SW 1271 (cell line): ENCODE measurements around the gene PPP3CB.

Experiments used
- DNase-seq, 2 experiments: peaks; one replicate each; lab custom pipeline; 2025; lab: John Stamatoyannopoulos, UW

The PPP3CB gene

GRCh38 chr10:73480158-73480557 lies 15.7 kb downstream of the PPP3CB start:
- peak; percentile 28 to 62 for DNase-seq

- DNase-seq = no peak
Measured at GRCh38 chr10:73478636-73479035, 17.2 kb downstream of the PPP3CB start.

GRCh38 chr10:73471226-73471625 lies 24.6 kb downstream of the PPP3CB start:
- no peak for DNase-seq

GRCh38 chr10:73469579-73469978 lies 26.2 kb downstream of the PPP3CB start:
- no peak for DNase-seq

- DNase-seq = no peak
Measured at GRCh38 chr10:73467206-73467605, 28.6 kb downstream of the PPP3CB start.

- no peak for DNase-seq
Measured at GRCh38 chr10:73465978-73466726, 29.7 kb downstream of the PPP3CB start.

GRCh38 chr10:73460897-73461296 lies 34.9 kb downstream of the PPP3CB start:
- no peak for DNase-seq

GRCh38 chr10:73459683-73460314 lies 36.0 kb downstream of the PPP3CB start:
- no peak for DNase-seq

GRCh38 chr10:73456187-73456890 lies 39.5 kb downstream of the PPP3CB start:
- no peak for DNase-seq

- no peak for DNase-seq
Measured at GRCh38 chr10:73449113-73449512, 46.7 kb downstream of the PPP3CB start.

- DNase-seq = no peak
Measured at GRCh38 chr10:73448384-73448783, 47.4 kb downstream of the PPP3CB start.

GRCh38 chr10:73446926-73447325 lies 48.9 kb downstream of the PPP3CB start:
- DNase-seq = no peak

GRCh38 chr10:73444457-73444856 lies 51.4 kb downstream of the PPP3CB start:
- no peak for DNase-seq

GRCh38 chr10:73439605-73440312 lies 56.1 kb downstream of the PPP3CB start:
- no peak for DNase-seq

GRCh38 chr10:73439055-73439454 lies 56.8 kb downstream of the PPP3CB start:
- DNase-seq = no peak

GRCh38 chr10:73433538-73433867 lies 62.3 kb downstream of the PPP3CB start, which contains the start of gene MSS51:
Gene MSS51 (minus strand): TSS chr10:73433561. CDS start chr10:73428284, 5,277 bp downstream.
- DNase-seq = no peak

GRCh38 chr10:73432646-73433537 lies 62.9 kb downstream of the PPP3CB start:
- no peak for DNase-seq

GRCh38 chr10:73426318-73426717 lies 69.5 kb downstream of the PPP3CB start:
- DNase-seq = no peak

GRCh38 chr10:73424478-73424877 lies 71.3 kb downstream of the PPP3CB start:
- no peak for DNase-seq

- no peak for DNase-seq
Measured at GRCh38 chr10:73423309-73423708, 72.5 kb downstream of the PPP3CB start.

GRCh38 chr10:73416571-73416970 lies 79.3 kb downstream of the PPP3CB start:
- no peak for DNase-seq
